GM12801 (cell line): ENCODE data around the gene SMCO4.

Experiments used
- TF ChIP-seq, protein P1 (sequence below): IDR thresholded peaks from one replicate; pipeline ENCODE4 v1.5.1; 2011; ENCODE audit warnings: control low read depth; ENCODE audit not compliant: insufficient read length; ENCODE audit errors: extremely low read depth

Gene SMCO4

DNA sequence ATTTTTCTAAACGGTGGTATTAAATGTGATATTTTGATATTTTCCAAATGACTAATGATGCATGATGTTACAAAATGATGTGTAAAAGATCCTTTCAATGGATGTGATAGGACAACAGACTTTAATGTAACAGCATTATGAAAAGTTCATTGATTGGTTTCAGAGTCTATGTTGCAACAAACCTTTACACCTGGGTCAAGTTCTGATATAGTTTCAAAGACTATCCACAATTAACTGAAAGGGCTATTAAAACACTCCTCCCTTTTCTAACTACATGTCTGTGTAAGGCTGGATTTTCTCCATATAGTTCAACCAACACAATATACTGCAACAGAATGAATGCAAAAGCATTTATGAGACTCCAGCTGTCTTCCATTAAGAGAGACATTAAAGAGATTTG, 35.7 kb downstream of the SMCO4 start:
- TF ChIP-seq, protein P1, sequence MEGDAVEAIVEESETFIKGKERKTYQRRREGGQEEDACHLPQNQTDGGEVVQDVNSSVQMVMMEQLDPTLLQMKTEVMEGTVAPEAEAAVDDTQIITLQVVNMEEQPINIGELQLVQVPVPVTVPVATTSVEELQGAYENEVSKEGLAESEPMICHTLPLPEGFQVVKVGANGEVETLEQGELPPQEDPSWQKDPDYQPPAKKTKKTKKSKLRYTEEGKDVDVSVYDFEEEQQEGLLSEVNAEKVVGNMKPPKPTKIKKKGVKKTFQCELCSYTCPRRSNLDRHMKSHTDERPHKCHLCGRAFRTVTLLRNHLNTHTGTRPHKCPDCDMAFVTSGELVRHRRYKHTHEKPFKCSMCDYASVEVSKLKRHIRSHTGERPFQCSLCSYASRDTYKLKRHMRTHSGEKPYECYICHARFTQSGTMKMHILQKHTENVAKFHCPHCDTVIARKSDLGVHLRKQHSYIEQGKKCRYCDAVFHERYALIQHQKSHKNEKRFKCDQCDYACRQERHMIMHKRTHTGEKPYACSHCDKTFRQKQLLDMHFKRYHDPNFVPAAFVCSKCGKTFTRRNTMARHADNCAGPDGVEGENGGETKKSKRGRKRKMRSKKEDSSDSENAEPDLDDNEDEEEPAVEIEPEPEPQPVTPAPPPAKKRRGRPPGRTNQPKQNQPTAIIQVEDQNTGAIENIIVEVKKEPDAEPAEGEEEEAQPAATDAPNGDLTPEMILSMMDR: no peak

DNA sequence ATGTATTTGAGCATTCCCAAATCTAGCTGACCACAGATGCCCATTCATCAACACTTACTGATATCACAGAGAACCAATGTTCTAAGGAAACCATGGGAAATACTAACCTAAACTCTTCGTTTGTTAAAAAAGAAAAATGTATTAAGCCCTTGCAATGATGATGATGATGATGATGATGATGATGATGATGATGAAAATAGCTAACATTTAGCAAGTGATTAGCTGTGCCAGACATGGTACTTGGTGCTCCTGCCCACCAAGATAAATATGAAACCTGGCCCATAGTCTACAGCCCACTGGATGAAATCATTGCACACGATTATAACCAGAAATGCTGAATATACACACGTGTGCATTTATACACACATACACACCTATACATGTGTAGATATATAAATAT, 37.5 kb downstream of the SMCO4 start:
- TF ChIP-seq, protein P1: no peak

DNA sequence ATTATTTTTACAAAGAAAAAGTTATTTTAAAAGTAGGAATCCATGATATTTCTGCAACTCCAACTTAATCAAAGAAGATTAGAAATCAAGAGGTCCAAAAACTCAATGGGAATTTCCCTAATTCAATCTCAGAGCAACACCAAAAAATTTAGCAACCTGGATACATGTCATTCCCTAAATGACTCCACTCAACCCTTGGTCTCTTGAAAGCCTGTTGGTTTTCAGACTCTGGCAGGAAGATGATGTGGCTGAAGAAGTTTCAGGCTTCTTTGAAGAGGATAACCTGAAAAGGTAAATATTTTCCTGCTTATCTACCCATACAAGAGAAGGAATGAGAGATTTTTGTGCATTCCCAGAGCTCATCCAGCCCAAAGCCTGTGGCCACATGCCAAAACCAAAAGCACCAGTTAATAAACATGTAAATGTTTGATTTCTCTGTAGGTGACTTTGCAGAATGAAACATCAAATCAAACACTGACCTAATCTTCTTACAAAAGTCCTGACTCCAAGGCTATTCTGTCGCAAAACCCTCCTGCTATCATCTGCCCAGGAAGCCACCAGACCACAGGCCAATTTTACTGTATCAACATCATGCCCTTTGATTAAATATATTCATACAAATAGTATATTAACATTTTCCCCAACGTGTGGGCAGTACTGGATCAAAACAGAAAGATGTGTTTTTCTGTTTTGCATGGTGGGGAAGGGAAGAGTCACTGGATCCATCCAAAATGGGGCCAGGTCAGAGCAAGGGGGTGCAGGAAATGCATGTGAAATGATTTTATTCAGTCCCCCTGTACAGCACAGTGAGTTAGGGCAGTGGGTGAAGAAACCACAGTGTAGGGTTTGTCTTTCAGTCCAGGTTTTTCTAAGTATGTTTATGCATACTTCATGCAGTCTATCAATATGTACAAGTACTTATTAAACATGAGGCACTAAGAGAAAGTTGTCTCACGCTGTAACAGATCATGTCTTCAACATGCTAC, 38.8 kb downstream of the SMCO4 start:
- TF ChIP-seq, protein P1: no peak

DNA sequence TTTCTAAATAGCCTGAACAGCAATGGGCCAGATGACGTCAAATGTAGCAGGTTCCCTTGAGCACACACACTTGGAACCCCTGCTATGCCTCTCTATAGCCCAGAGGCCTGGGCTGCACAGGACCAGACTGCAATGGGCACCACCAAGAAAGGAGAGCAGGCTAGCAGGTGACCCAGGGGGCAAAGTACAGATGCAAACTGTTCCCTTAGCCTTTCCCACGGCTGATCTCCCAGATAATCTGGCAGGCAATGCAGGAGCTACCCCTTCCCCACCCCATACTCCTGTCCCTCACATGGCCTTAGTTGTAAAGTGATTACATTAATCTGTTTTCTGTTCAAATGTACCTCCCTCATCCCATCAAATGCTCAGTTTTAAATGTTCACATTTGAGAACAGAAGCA, 41.3 kb downstream of the SMCO4 start:
- TF ChIP-seq, protein P1: no peak

DNA sequence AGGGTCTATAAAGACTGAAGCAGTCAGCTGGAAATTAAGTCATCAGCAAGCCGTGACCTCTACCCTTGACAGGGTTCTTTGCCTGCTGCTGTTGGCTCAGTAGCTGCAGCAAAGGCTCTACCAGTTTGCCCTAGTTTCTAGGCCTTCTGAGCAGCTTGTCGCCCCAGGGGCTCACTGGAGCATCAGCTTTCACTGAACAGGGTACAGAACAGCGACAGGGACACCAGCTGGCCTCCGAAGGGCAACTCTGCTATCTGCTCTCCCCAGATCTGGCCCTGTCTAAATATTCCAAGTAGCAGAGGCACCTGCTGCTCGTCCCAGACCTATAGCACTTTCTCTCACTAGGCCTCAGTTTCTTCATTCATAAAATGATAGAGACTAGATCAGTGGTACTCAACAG, 42.4 kb downstream of the SMCO4 start:
- TF ChIP-seq, protein P1: no peak

DNA sequence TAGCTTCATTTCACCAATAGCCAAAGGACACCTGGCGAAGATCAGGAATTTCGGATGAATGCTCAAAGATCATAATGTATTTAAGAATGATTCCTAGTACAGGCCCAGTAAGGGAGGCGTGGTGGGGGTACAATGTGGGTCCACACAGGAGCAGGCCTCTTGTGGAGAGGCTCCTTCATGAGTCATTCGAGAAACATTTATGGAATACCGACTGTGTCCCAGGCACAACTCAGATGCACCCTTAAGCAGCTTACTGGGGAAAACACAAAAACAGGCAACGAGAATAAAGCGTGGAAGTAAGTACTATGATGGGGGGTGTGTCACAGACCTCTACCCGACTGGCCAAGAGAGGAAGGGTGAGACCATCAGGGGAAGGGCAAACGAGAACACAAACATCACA, 44.5 kb downstream of the SMCO4 start:
- TF ChIP-seq, protein P1: no peak

DNA sequence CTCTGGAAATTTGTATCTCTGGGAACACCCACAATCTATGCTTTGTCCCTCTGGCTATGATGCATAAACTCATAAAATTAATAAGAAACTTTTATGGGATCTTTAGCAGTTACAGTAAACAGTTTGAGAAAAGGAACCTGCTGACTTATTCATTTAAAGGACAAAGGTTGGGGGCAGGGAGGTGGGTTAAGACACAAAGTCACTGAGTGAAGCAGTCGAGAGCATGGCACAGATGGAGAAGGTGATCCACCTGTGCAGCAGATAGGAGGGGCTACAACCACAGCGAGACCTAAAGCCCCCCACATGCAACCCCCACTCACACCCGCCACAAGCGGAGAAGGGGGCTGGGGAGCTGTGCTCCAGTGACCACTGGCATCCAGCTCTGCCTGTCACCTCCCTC, 45.0 kb downstream of the SMCO4 start:
- TF ChIP-seq, protein P1: no peak
